ENCODE results near the gene LRRC53. TPM values are rescaled to one million over a fixed set of nuclear protein-coding genes. Genes with fewer than 3 reads are reported as not detected.

Gene LRRC53
- total and polyA plus RNA-seq, 9 of the 15 experiments (the other 6 are each of a cell fraction or from before 2014, with no cell fraction given), result not detected

GRCh38 chr1:74427681-74428080, 84.7 kb downstream of the LRRC53 start:
- no peak overlapping the region for H3K9ac ChIP-seq (ENCODE audit: insufficient read depth in 1 of 2, low read depth in 2 of 2, low read length in 2 of 2)
- no peaks in the 10 kb centered on the region for H3K4me1 ChIP-seq (replicated peaks in 1 of 2; ENCODE audit: control insufficient read depth in 2 of 2, insufficient read depth in 2 of 2, low read length in 2 of 2)
- ChIA-PET CTCF (ENCODE audit: low intra/inter-chr PET ratio) (no interaction called here), POLR2A (no interaction called here)
- H3K4me2 ChIP-seq (ENCODE audit: insufficient read depth, low read length), result no peak overlapping the region
- no peak for TF ChIP-seq EP400 (IDR thresholded peaks at IDR 0.05)
- TF ChIP-seq NCOA2 (IDR thresholded peaks at IDR 0.05; ENCODE audit: partially characterized antibody in 2 of 2), result no peak
- no peak for TF ChIP-seq RBM34 (IDR thresholded peaks at IDR 0.05; ENCODE audit: borderline replicate concordance, insufficient read depth, low read length)
- no peak for TF ChIP-seq BHLHE40 (IDR thresholded peaks at IDR 0.05; ENCODE audit: low read length)
- no peak for TF ChIP-seq KDM2B (CRISPR knock-in tag; IDR thresholded peaks at IDR 0.05)
- TF ChIP-seq FUS (optimal IDR thresholded peaks at IDR 0.05; ENCODE audit: low read depth, low read length), result no peak
- no peak for TF ChIP-seq ZNF280B (CRISPR knock-in tag; IDR thresholded peaks at IDR 0.05)
- no peak overlapping the region for H3K27ac ChIP-seq (ENCODE audit: extremely low read depth, low read depth, low read length)
- no peak overlapping the region for H2AFZ ChIP-seq (ENCODE audit: low read depth, low read length)
- DNase-seq (ENCODE audit: extremely low read depth in 1 of 4, low spot score in 3 of 4) (no peak), ATAC-seq (no peak), FAIRE-seq (no peak)
- no peaks in the 10 kb centered on the region for H3K36me3 ChIP-seq (ENCODE audit: control insufficient read depth, insufficient read depth, low read length)
- H3K27me3 ChIP-seq (ENCODE audit: control insufficient read depth in 2 of 2, insufficient read depth in 2 of 2, low read length in 2 of 2), result no peaks in the 10 kb centered on the region
- in situ Hi-C loops (cut with MboI), result no loop called here
- H3K9me3 ChIP-seq (replicated peaks; ENCODE audit: control insufficient read depth, insufficient read depth, low read depth, low read length), result no peaks in the 10 kb centered on the region
- intact Hi-C loops (cut with micrococcal nuclease), result no loop called here
- no TSS peak for BruUV-seq (replicated peaks)
- H3K79me2 ChIP-seq (ENCODE audit: control insufficient read depth, insufficient read depth, low read length), result no peaks in the 10 kb centered on the region
- no peak overlapping the region for H3K4me3 ChIP-seq
- 0% methylated on average over 1 of the region's 1 CpG for WGBS (ENCODE audit: insufficient coverage, low coverage, missing lambda C conversion rate)
- H3K9me1 ChIP-seq (ENCODE audit: control insufficient read depth, insufficient read depth, low read length), result no peaks in the 10 kb centered on the region
- H4K20me1 ChIP-seq (replicated peaks; ENCODE audit: control insufficient read depth, insufficient read depth, low read length), result no peaks in the 10 kb centered on the region
